Spleen (tissue), 7 donors: ENCODE results near the gene ZNF684.

ENCODE experiments used
- CTCF ChIP-seq, 11 experiments: fragments of 200-600 bp in 7 of 11; fragments of 450-650 bp in 4 of 11; sonication (generic) in 4 of 11; IDR thresholded peaks in 8 of 11; conservative IDR thresholded peaks in 3 of 11; 1 replicate in 7 of 11; 2 replicates in 4 of 11; pipeline versions ENCODE4 v1.4.0 to v1.8.0; 2016 to 2021; ENCODE audit warnings: antibody characterized with exemption in 11 of 11, inconsistent platforms in 4 of 11, mild to moderate bottlenecking in 1 of 11
- POLR2AphosphoS5 ChIP-seq, 3 donors: sonication (generic); formaldehyde crosslinking; IDR thresholded peaks; one replicate each; pipeline ENCODE4 v1.5.1; 2017; ENCODE audit warnings: antibody characterized with exemption in 3 of 3
- donor health status: DM: no; HTN: no; CAD: no; lungs with moderate emphysema.
- donor health status: DM: no; HTN: no; CAD: no.
- donor health status: DM: no; HTN: no; CAD: no.

GRCh38 chr1:40593449-40594186 lies 62.2 kb downstream of the ZNF684 start:
- TF ChIP-seq CTCF (IDR thresholded peaks at IDR 0.05 in 8 of 11, conservative IDR thresholded peaks at IDR 0.05 in 3 of 11) (no peak), POLR2AphosphoS5 (IDR thresholded peaks at IDR 0.05) (no peak)
